Measurements from ENCODE around the gene ACOT9. TPM values are rescaled to one million over a fixed set of nuclear protein-coding genes. Genes with fewer than 3 reads are reported as not detected.
A peak's percentile ranks its signal among the peaks of the same experiment; 100 is the strongest.

ACOT9 gene
- total RNA-seq, 6 donors from 2014 or later, result 40.3 to 54.5 (median 45.1) TPM

- Histone ChIP-seq H3K27me3 (no peaks in the 10 kb centered on the region), H3K4me1 (peaks cover 0 to 7% (median 0%) of the 10 kb centered on the region in 4 donors), H3K9me3 (no peaks in the 10 kb centered on the region), H3K4me3 (peak overlapping the region; percentile 41 to 64 (median 56)), H3K36me3 (peaks cover 0 to 10% (median 0%) of the 10 kb centered on the region in 4 donors), H3K27ac (peak overlapping the region; percentile 91 to 97 (median 94))
- ATAC-seq (ENCODE audit: low FRiP score in 2 of 2), result peak in 1 of 2 donors; percentile 21
- peak in 1 of 2 donors; percentile 60 for TF ChIP-seq POLR2AphosphoS5 (IDR thresholded peaks at IDR 0.05)
- TF ChIP-seq EP300 (IDR thresholded peaks at IDR 0.05), result peak in 1 of 4 donors; percentile 17
- TF ChIP-seq, protein P1, sequence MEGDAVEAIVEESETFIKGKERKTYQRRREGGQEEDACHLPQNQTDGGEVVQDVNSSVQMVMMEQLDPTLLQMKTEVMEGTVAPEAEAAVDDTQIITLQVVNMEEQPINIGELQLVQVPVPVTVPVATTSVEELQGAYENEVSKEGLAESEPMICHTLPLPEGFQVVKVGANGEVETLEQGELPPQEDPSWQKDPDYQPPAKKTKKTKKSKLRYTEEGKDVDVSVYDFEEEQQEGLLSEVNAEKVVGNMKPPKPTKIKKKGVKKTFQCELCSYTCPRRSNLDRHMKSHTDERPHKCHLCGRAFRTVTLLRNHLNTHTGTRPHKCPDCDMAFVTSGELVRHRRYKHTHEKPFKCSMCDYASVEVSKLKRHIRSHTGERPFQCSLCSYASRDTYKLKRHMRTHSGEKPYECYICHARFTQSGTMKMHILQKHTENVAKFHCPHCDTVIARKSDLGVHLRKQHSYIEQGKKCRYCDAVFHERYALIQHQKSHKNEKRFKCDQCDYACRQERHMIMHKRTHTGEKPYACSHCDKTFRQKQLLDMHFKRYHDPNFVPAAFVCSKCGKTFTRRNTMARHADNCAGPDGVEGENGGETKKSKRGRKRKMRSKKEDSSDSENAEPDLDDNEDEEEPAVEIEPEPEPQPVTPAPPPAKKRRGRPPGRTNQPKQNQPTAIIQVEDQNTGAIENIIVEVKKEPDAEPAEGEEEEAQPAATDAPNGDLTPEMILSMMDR (IDR thresholded peaks at IDR 0.05), result no peak
- TF ChIP-seq POLR2A (IDR thresholded peaks at IDR 0.05), result peak in 1 of 4 donors; percentile 38
- no peak for DNase-seq
- WGBS, 2 donors, result 30 to 54% methylated on average over 6 to 8 of the region's 8 CpGs
Measured at GRCh38 chrX:23784470-23785331, 41.6 kb upstream of the ACOT9 start.

GRCh38 chrX:23783589-23784469 lies 40.8 kb upstream of the ACOT9 start:
- H3K9me3 ChIP-seq, result no peaks in the 10 kb centered on the region
- peaks cover 0 to 10% (median 0%) of the 10 kb centered on the region in 4 donors for H3K36me3 ChIP-seq
- H3K27ac ChIP-seq, result peak overlapping the region; percentile 91 to 97 (median 94)
- no peaks in the 10 kb centered on the region for H3K27me3 ChIP-seq
- WGBS, 2 donors, result 9 to 37% methylated on average over 19 to 21 of the region's 21 CpGs
- TF ChIP-seq, protein P1 (IDR thresholded peaks at IDR 0.05), result no peak
- TF ChIP-seq POLR2AphosphoS5 (IDR thresholded peaks at IDR 0.05), result peak in 1 of 2 donors; percentile 19
- TF ChIP-seq POLR2A (IDR thresholded peaks at IDR 0.05), result peak in 2 of 4 donors; percentile 14 to 41
- no peak for TF ChIP-seq EP300 (IDR thresholded peaks at IDR 0.05)
- peaks cover 0 to 7% (median 0%) of the 10 kb centered on the region in 4 donors for H3K4me1 ChIP-seq
- H3K4me3 ChIP-seq, result peak overlapping the region; percentile 41 to 64 (median 56)
- DNase-seq (no peak), ATAC-seq (ENCODE audit: low FRiP score in 2 of 2) (no peak)

DNA sequence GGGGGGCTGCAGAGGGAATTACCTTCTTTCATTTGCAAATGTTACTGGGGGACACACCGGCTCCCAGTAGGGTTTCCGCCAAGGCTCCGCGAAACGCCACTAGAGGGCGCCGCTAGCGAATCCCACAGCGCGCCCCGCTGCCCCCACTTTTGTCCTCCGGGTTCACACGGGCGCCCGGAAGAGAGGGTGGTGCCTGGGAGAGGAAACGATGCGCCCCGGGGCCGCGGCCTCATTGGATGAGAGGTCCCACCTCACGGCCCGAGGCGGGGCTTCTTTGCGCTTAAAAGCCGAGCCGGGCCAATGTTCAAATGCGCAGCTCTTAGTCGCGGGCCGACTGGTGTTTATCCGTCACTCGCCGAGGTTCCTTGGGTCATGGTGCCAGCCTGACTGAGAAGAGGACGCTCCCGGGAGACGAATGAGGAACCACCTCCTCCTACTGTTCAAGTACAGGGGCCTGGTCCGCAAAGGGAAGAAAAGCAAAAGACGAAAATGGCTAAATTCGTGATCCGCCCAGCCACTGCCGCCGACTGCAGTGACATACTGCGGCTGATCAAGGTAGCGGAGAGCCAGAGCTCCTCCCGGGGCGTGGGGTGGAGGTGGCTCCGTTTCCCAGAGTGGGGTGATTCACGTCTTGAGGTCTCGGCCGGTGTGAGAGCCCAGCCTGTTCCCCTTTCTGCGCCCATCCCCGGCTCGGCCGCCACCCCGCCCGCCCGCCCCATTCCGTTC lies 40.0 kb upstream of the ACOT9 start, which contains the start of gene SAT1:
SAT1 (plus strand) TSS at position 311 of the 726 bp plus-strand sequence; CDS start at position 490, 179 bp downstream.
- no peaks in the 10 kb centered on the region for H3K9me3 ChIP-seq
- WGBS, 2 donors, result 0 to 33% methylated on average over 1 to 58 of the region's 58 CpGs
- DNase-seq, result peak; percentile 96
- no peaks in the 10 kb centered on the region for H3K27me3 ChIP-seq
- ATAC-seq (ENCODE audit: low FRiP score in 2 of 2), result peak; percentile 94 to 96
- TF ChIP-seq, protein P1 (IDR thresholded peaks at IDR 0.05), result peak; percentile 59 to 88 (median 72)
- TF ChIP-seq POLR2A (IDR thresholded peaks at IDR 0.05) (peak; percentile 90 to 99 (median 97)), POLR2AphosphoS5 (IDR thresholded peaks at IDR 0.05) (peak; percentile 99), EP300 (IDR thresholded peaks at IDR 0.05) (peak in 1 of 4 donors; percentile 76)
- peak within 1 kb of the TSS; percentile 41 to 64 (median 56) for H3K4me3 ChIP-seq
- H3K4me1 ChIP-seq, result peaks cover 0 to 7% (median 0%) of the 10 kb centered on the region in 4 donors
- peaks cover 0 to 10% (median 0%) of the 10 kb centered on the region in 4 donors for H3K36me3 ChIP-seq
- H3K27ac ChIP-seq, result peak within 1 kb of the TSS; percentile 91 to 97 (median 94)

- DNase-seq, result no peak
- no peaks in the 10 kb centered on the region for H3K9me3 ChIP-seq
- peaks cover 0 to 7% (median 0%) of the 10 kb centered on the region in 4 donors for H3K4me1 ChIP-seq
- no peak for TF ChIP-seq POLR2A (IDR thresholded peaks at IDR 0.05)
- no peak for TF ChIP-seq POLR2AphosphoS5 (IDR thresholded peaks at IDR 0.05)
- TF ChIP-seq EP300 (IDR thresholded peaks at IDR 0.05), result no peak
- TF ChIP-seq, protein P1 (IDR thresholded peaks at IDR 0.05), result no peak
- WGBS, 2 donors, result 32 to 62% methylated on average over 6 of the region's 6 CpGs
- H3K27me3 ChIP-seq, result no peaks in the 10 kb centered on the region
- ATAC-seq (ENCODE audit: low FRiP score in 2 of 2), result no peak
- peaks cover 0 to 10% (median 0%) of the 10 kb centered on the region in 4 donors for H3K36me3 ChIP-seq
- H3K27ac ChIP-seq, result peak overlapping the region in 3 of 4 donors; percentile 71 to 95 (median 93)
- H3K4me3 ChIP-seq, result peak overlapping the region in 3 of 4 donors; percentile 12 to 64 (median 33)
Measured at GRCh38 chrX:23782455-23782854, 39.4 kb upstream of the ACOT9 start.
